Subcutaneous abdominal adipose tissue (tissue), 5 donors: ENCODE results near the gene PLCB1.

Source experiments
- H3K27ac ChIP-seq: one replicate; pipeline ENCODE4 v1.7.0; 2013; ENCODE audit warnings: low read depth, mild to moderate bottlenecking, inconsistent platforms, low read length, moderate library complexity
- H3K27me3 ChIP-seq, 5 donors: one replicate each; pipeline ENCODE4 v1.7.0; 2013; ENCODE audit warnings: low read length in 5 of 5, inconsistent platforms in 1 of 5; ENCODE audit not compliant: control insufficient read depth in 5 of 5, insufficient read depth in 4 of 5
- H3K36me3 ChIP-seq, 5 donors: one replicate each; pipeline ENCODE4 v1.7.0; 2013; ENCODE audit warnings: low read length in 5 of 5; ENCODE audit not compliant: control insufficient read depth in 5 of 5, insufficient read depth in 5 of 5
- H3K4me1 ChIP-seq, 5 donors: one replicate each; pipeline ENCODE4 v1.7.0; 2013; ENCODE audit warnings: low read length in 5 of 5, mild to moderate bottlenecking in 3 of 5, moderate library complexity in 1 of 5; ENCODE audit not compliant: control insufficient read depth in 5 of 5, insufficient read depth in 5 of 5
- H3K4me3 ChIP-seq, 5 donors: one replicate each; pipeline ENCODE4 v1.7.0; 2013; ENCODE audit warnings: low read length in 5 of 5, low read depth in 1 of 5
- H3K9ac ChIP-seq, 5 donors: one replicate each; pipeline ENCODE4 v1.7.0; 2013; ENCODE audit warnings: low read length in 5 of 5, mild to moderate bottlenecking in 4 of 5, moderate library complexity in 3 of 5
- H3K9me3 ChIP-seq, 5 donors: one replicate each; pipeline ENCODE4 v1.7.0; 2013; ENCODE audit warnings: low read length in 5 of 5; ENCODE audit not compliant: control insufficient read depth in 5 of 5
- donor health status: healthy.
- donor health status: healthy.
- donor health status: healthy.
- donor health status: healthy.
- donor health status: healthy.

The PLCB1 gene

GRCh38 chr20:8909596-8909995, 777.5 kb downstream of the PLCB1 start:
- no peaks in the 10 kb centered on the region for H3K4me1 ChIP-seq
- H3K36me3 ChIP-seq = no peaks in the 10 kb centered on the region
- no peak overlapping the region for H3K4me3 ChIP-seq
- no peaks in the 10 kb centered on the region for H3K27me3 ChIP-seq
- no peak overlapping the region for H3K27ac ChIP-seq
- peaks cover 0 to 4% (median 1%) of the 10 kb centered on the region in 5 donors for H3K9me3 ChIP-seq
- H3K9ac ChIP-seq = no peak overlapping the region

GRCh38 chr20:8912096-8912495, 780.0 kb downstream of the PLCB1 start:
- Histone ChIP-seq H3K27ac (no peak overlapping the region), H3K4me3 (no peak overlapping the region), H3K9me3 (peaks cover 0 to 11% (median 4%) of the 10 kb centered on the region in 5 donors), H3K36me3 (no peaks in the 10 kb centered on the region), H3K4me1 (no peaks in the 10 kb centered on the region), H3K27me3 (no peaks in the 10 kb centered on the region), H3K9ac (no peak overlapping the region)

GRCh38 chr20:8912731-8913130, 780.7 kb downstream of the PLCB1 start:
- Histone ChIP-seq H3K9me3 (peaks cover 0 to 11% (median 4%) of the 10 kb centered on the region in 5 donors), H3K4me3 (no peak overlapping the region), H3K36me3 (no peaks in the 10 kb centered on the region), H3K27ac (no peak overlapping the region), H3K4me1 (no peaks in the 10 kb centered on the region), H3K9ac (no peak overlapping the region), H3K27me3 (no peaks in the 10 kb centered on the region)

- no peaks in the 10 kb centered on the region for H3K27me3 ChIP-seq
- H3K9me3 ChIP-seq = peaks cover 0 to 11% (median 4%) of the 10 kb centered on the region in 5 donors
- no peak overlapping the region for H3K9ac ChIP-seq
- no peaks in the 10 kb centered on the region for H3K36me3 ChIP-seq
- no peaks in the 10 kb centered on the region for H3K4me1 ChIP-seq
- no peak overlapping the region for H3K27ac ChIP-seq
- H3K4me3 ChIP-seq = no peak overlapping the region
These were observed 781.4 kb downstream of the PLCB1 start for GRCh38 chr20:8913456-8913855.

GRCh38 chr20:8914421-8914820, 782.4 kb downstream of the PLCB1 start:
- Histone ChIP-seq H3K27me3 (no peaks in the 10 kb centered on the region), H3K9me3 (peaks cover 0 to 11% (median 4%) of the 10 kb centered on the region in 5 donors), H3K4me3 (no peak overlapping the region), H3K4me1 (no peaks in the 10 kb centered on the region), H3K27ac (no peak overlapping the region), H3K9ac (no peak overlapping the region), H3K36me3 (no peaks in the 10 kb centered on the region)

GRCh38 chr20:8917084-8917483, 785.0 kb downstream of the PLCB1 start:
- H3K9me3 ChIP-seq = peaks cover 0 to 7% (median 4%) of the 10 kb centered on the region in 5 donors
- no peak overlapping the region for H3K4me3 ChIP-seq
- no peaks in the 10 kb centered on the region for H3K36me3 ChIP-seq
- no peak overlapping the region for H3K27ac ChIP-seq
- no peaks in the 10 kb centered on the region for H3K4me1 ChIP-seq
- no peak overlapping the region for H3K9ac ChIP-seq
- H3K27me3 ChIP-seq = no peaks in the 10 kb centered on the region

GRCh38 chr20:8918145-8918544, 786.1 kb downstream of the PLCB1 start:
- Histone ChIP-seq H3K36me3 (no peaks in the 10 kb centered on the region), H3K9ac (no peak overlapping the region), H3K27ac (no peak overlapping the region), H3K27me3 (no peaks in the 10 kb centered on the region), H3K4me1 (no peaks in the 10 kb centered on the region), H3K4me3 (no peak overlapping the region), H3K9me3 (peaks cover 0 to 7% (median 4%) of the 10 kb centered on the region in 5 donors)

- Histone ChIP-seq H3K36me3 (no peaks in the 10 kb centered on the region), H3K9ac (no peak overlapping the region), H3K9me3 (peaks cover 0 to 4% (median 0%) of the 10 kb centered on the region in 5 donors), H3K4me3 (no peak overlapping the region), H3K4me1 (no peaks in the 10 kb centered on the region), H3K27me3 (peaks cover 0 to 4% (median 0%) of the 10 kb centered on the region in 5 donors), H3K27ac (no peak overlapping the region)
These were observed 792.5 kb downstream of the PLCB1 start for GRCh38 chr20:8924539-8924938.

GRCh38 chr20:8930726-8931125, 798.7 kb downstream of the PLCB1 start:
- no peak overlapping the region for H3K27ac ChIP-seq
- peaks cover 0 to 6% (median 0%) of the 10 kb centered on the region in 5 donors for H3K27me3 ChIP-seq
- no peak overlapping the region for H3K9ac ChIP-seq
- H3K4me1 ChIP-seq = peaks cover 0 to 15% (median 9%) of the 10 kb centered on the region in 5 donors
- H3K9me3 ChIP-seq = no peaks in the 10 kb centered on the region
- H3K36me3 ChIP-seq = no peaks in the 10 kb centered on the region
- H3K4me3 ChIP-seq = no peak overlapping the region

- H3K36me3 ChIP-seq = no peaks in the 10 kb centered on the region
- H3K4me1 ChIP-seq = peaks cover 0 to 15% (median 9%) of the 10 kb centered on the region in 5 donors
- H3K27me3 ChIP-seq = peaks cover 0 to 10% (median 0%) of the 10 kb centered on the region in 5 donors
- H3K9me3 ChIP-seq = no peaks in the 10 kb centered on the region
- no peak overlapping the region for H3K27ac ChIP-seq
- H3K9ac ChIP-seq = no peak overlapping the region
- no peak overlapping the region for H3K4me3 ChIP-seq
These were observed 800.4 kb downstream of the PLCB1 start for GRCh38 chr20:8932192-8933165.
